ENCODE measurements around the gene DLG2.

DLG2 gene

DNA sequence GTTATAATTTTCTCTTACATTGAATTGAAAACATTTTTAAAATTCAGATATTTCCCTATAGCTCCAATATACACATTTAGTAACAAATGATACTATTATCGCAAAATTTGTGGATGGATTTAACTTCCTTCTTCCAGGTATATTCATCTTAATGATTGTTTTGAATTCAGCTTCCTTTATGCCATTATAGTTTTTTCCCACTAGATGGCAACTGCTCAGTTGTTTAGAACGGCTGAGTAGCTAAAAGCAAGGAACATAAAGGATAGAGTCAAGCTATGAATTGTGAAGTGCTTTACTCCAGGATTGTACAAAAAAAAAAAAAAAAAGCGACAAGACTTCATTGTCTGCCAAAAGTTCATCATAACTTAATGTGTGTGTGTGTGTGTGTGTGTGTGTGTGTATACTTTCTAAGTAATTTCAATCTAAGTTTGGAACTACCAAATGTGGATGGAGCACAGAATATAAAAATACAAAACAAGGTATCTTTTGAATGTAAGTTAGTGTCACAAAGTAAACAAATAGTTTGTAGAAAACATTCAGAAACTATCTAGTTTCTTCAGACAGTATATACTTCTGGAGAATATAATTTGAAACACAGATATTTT, 846.4 kb downstream of the DLG2 start:
- no peak for DNase-seq (ENCODE audit: low read depth, low spot score)

DNA sequence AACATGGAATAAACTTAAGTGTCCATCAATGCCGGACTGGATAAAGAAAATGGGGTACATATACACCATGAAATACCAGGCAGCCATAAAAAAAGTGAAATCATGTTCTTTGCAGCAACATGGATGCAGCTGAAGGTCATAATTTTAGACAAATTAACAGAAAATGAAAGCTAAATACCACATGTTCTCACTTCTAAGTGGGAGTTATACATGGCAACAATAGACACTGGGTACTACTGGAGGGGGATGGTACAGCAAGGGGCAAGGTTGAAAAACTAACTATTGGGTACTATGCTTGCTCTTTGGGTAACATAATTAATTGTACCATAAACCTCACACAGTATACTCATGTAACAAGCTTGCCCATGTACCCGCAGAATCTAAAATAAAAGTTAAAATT, 851.6 kb downstream of the DLG2 start:
- DNase-seq (ENCODE audit: low read depth, low spot score): no peak

GRCh38 chr11:84763931-84764330, 863.2 kb downstream of the DLG2 start:
- no peak for DNase-seq (ENCODE audit: low read depth, low spot score)

- DNase-seq (ENCODE audit: low read depth, low spot score): no peak
Measured at GRCh38 chr11:84757711-84758110, 869.4 kb downstream of the DLG2 start.

DNA sequence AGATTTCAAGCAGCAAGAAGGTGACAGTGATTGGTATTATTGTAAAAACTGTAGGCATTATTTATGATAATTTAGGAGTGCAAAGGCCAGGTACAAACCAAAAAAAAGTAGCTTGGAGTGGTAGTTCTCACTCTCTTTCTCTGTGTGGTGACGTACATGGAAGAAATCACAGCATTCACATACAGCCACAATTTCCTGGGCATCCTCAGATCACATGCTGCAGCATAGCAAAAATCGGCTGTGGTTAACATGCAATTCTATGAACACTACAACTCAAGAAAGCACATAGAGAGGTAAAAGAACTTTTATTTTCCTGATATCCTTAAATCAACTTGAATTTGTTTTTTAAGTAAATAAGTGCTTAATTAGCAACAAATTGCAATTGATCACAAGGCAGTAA, 875.8 kb downstream of the DLG2 start:
- no peak for DNase-seq (ENCODE audit: low read depth, low spot score)

DNA sequence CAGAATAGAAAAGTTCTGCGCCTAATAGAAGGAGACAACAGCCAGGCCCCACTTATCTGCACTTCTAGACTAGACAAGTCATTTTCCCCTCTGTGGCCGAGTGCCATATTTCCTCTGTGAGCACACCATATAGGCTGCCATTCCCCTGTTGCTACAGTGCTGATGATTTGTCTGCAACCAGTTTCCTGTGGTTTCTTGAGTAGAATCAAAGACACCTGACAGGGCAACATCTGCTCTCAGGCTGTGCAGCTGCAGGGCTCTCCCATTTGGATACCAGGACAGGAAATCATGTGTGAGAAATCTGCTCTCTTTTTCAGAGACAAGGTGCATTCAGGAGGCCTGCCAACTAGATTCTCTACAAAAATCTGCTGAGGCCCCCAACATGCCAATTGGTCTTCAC, 879.3 kb downstream of the DLG2 start:
- DNase-seq (ENCODE audit: low read depth, low spot score): no peak

- DNase-seq (ENCODE audit: low read depth, low spot score): no peak
Measured at GRCh38 chr11:84740050-84740449, 887.1 kb downstream of the DLG2 start.

- no peak for DNase-seq (ENCODE audit: low read depth, low spot score)
Measured at GRCh38 chr11:84724256-84724655, 902.9 kb downstream of the DLG2 start.

GRCh38 chr11:84722583-84723108, 904.5 kb downstream of the DLG2 start:
- no peak for DNase-seq (ENCODE audit: low read depth, low spot score)

GRCh38 chr11:84721561-84721961, 905.6 kb downstream of the DLG2 start:
- no peak for DNase-seq (ENCODE audit: low read depth, low spot score)

- no peak for DNase-seq (ENCODE audit: low read depth, low spot score)
Measured at GRCh38 chr11:84720706-84721402, 906.3 kb downstream of the DLG2 start.

DNA sequence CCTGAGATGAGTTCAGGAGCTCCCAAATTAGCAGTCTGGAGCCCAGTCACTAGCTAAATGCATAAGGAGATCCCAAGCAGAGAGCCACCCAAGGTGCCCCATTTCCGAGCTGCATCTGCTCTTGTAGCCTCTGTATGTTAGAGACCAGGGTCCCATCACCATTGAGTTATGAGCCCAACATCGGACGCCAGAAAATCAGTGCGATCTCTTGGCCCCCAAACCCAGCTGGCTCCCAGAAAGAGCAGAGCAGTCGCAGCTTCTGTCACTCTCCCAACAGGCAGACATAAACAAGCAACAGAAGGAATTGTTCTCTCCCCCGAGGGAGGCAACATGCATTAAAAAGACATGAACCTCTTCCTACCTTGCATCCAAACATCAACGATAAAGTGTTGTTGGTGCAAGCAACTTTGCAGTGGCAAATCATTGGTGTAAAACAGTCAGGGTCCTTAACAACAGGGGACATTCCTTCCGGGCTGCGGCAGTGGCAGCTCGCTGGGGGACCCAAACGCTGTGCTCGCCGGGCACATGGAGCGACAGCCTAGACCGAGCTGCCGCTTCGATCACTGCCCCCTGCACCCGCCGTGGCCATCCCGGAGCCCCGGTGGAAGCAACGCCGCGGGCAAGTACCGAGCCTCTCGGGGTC, 907.1 kb downstream of the DLG2 start:
- no peak for DNase-seq (ENCODE audit: low read depth, low spot score)

DNA sequence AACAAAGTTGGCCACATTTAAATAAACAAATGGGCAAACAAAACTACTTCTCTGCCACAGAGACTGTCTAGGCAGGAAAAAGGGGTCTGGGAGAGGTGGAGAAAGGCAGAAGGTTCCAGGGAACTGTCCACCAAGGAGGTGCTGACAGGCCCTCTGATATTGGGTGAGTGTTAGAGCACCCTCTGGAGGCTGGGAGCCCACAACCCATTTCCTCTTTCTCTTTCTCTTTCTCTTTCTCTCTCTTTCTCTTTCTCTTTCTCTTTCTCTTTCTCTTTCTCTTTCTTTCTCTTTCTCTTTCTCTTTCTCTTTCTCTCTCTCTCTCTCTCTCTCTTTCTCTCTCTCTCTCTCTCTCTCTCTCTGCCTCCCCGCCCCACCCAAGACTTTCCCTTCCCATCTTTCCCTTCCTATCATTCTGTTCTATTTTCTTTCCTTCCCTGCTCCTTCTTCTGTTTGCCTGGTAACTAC, 912.8 kb downstream of the DLG2 start:
- no peak for DNase-seq (ENCODE audit: low read depth, low spot score)

DNA sequence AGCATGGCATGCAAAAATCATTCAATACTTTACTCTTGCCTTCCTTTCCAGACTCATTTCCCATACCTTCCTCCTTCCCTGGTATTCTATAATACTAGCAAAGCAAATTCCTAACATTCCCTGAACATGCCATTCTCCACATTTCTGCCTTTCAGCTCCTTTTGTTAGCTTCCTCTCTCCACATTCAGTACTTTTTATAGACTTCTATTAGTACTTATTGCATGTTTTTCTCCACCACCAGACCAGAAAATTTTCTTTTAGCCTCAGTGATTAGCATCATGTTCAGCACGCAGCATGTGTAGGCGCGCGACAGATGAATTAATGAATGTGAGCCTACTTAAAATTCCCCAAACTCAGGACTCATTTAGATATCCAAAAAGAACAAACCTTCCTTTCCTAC, 935.3 kb downstream of the DLG2 start:
- no peak for DNase-seq (ENCODE audit: low read depth, low spot score)

DNA sequence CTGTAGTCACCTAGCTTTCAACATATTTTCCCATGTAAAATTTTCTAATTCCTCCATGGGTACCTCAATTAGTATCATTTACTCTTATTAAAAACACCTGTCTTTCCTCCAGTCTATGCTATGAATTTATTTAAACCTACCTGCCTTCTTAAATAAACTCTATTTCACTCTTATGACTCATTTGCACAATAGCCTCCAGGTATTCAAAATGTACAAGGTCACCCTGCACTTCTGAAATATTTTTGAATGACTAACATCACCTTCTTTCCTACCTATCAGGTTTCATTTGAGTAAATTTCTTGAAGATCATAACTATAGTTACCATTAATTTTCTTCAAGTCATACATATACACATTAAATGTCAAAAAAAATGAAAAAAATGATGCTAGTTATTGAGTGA, 939.7 kb downstream of the DLG2 start:
- no peak for DNase-seq (ENCODE audit: low read depth, low spot score)

- no peak for DNase-seq (ENCODE audit: low read depth, low spot score)
Measured at GRCh38 chr11:84686716-84687115, 940.4 kb downstream of the DLG2 start.

GRCh38 chr11:84685976-84686375, 941.2 kb downstream of the DLG2 start:
- no peak for DNase-seq (ENCODE audit: low read depth, low spot score)

DNA sequence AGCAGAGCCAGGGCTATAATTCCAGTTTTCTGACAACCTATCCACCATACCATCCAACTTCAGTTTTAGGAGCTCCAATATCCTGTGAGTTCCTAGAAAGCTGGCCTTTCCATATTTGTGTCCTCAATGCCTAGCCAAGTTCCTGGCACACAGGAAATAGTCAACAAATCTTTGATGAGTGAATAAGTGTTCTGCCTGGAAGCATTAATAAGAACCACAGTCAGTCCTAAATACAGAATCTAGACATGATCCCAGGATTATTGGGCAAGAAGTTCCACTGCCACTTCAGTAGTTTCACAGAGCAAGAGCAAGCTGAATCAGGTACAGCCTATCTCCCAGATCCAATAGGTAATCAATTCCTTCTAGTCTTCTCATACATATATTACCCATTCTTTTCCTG, 942.0 kb downstream of the DLG2 start:
- no peak for DNase-seq (ENCODE audit: low read depth, low spot score)

DNA sequence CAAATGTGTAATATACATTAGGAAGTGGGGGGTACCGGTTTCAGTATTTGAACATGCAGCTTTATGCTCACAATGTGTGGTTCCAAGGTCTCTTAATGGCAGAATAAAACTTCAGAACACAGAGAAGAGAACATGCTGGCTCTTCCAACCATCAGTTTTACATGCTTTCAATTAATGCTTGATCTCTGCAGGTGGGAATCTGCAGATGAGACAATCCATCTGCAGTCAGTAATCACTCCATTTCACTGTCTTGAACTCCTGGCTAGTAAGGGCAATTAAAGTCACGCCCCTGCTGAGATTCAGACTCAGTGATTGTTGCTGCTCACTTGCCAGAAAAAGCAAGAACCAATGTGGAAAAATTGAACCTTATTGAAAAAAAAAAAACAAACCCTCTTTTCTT, 945.7 kb downstream of the DLG2 start:
- DNase-seq (ENCODE audit: low read depth, low spot score): no peak

- no peak for DNase-seq (ENCODE audit: low read depth, low spot score)
Measured at GRCh38 chr11:84675396-84676025, 951.6 kb downstream of the DLG2 start.

- no peak for DNase-seq (ENCODE audit: low read depth, low spot score)
Measured at GRCh38 chr11:84673753-84674152, 953.4 kb downstream of the DLG2 start.

GRCh38 chr11:84671325-84671999, 955.7 kb downstream of the DLG2 start:
- no peak for DNase-seq (ENCODE audit: low read depth, low spot score)
